ENCODE data around the gene PARD6G. TPM values are rescaled to one million over a fixed set of nuclear protein-coding genes. Genes with fewer than 3 reads are reported as not detected.

PARD6G gene
- total RNA-seq, 1 donor from 2014 or later: 18.9 TPM

DNA sequence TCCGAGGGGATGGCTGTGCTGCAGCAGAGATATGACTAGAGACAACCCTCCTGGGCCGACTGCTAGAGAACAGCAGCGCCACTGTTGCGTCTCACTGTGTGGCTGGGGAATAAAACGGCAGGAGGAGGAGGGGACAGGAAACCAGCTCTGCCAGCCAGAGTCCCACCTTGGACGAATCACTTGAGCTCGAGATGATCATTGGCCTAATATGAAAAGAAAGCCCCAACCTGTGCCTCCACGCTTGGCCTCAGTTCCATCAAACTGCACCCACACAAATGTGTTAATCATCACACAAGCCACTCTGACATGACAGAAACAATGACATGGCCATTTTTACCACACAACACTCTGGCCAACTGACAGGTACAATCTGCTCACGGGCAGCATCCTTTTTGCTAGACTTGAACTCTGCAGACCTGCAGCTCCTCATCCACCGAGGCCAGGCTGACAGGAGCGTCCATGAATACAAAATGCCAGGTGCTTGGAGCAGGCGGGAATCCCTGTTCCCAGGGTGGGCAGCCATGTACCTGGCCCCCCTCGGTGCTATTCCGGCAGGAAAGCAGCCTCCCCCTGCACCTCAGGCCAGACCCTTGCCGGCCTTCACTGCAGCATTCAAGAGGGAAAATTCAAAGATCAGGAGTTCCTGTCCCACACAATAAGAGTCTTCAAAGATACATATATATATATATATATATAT lies 52.3 kb downstream of the PARD6G start:
- peak; percentile 67 for DNase-seq (ENCODE audit: extremely low spot score, unreplicated experiment)
- Mint-ChIP-seq H3K4me1 (ENCODE audit: unreplicated experiment) (peaks cover 46% of the 10 kb centered on the region), H3K9me3 (ENCODE audit: unreplicated experiment) (no peaks in the 10 kb centered on the region), H3K27me3 (ENCODE audit: unreplicated experiment) (no peaks in the 10 kb centered on the region), H3K36me3 (ENCODE audit: unreplicated experiment) (peaks cover 6% of the 10 kb centered on the region), H3K4me3 (ENCODE audit: unreplicated experiment) (no peak overlapping the region), H3K27ac (ENCODE audit: unreplicated experiment) (no peak overlapping the region)
- TF ChIP-seq, protein P1, sequence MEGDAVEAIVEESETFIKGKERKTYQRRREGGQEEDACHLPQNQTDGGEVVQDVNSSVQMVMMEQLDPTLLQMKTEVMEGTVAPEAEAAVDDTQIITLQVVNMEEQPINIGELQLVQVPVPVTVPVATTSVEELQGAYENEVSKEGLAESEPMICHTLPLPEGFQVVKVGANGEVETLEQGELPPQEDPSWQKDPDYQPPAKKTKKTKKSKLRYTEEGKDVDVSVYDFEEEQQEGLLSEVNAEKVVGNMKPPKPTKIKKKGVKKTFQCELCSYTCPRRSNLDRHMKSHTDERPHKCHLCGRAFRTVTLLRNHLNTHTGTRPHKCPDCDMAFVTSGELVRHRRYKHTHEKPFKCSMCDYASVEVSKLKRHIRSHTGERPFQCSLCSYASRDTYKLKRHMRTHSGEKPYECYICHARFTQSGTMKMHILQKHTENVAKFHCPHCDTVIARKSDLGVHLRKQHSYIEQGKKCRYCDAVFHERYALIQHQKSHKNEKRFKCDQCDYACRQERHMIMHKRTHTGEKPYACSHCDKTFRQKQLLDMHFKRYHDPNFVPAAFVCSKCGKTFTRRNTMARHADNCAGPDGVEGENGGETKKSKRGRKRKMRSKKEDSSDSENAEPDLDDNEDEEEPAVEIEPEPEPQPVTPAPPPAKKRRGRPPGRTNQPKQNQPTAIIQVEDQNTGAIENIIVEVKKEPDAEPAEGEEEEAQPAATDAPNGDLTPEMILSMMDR (IDR thresholded peaks at IDR 0.05): no peak

DNA sequence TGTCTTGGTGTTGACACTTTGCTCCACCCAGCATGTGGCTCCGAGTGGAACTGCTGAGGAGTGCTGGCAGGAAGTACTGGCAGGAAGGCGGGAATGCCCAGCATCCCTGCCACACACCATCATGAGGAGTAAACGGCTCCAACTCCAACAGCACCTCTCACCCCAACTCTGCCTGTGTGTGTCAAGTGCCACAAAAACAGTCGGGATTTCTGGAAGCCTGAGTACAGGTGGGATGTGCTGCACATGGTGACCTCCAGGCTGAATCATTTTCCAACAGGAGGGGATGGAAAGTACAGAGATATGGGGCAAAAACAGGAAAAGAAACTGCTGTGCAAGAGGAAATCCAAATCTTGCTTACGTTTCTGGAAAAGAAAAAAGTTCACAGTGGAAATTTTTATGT lies 53.6 kb downstream of the PARD6G start:
- no peak overlapping the region for H3K4me3 Mint-ChIP-seq (ENCODE audit: unreplicated experiment)
- peaks cover 3% of the 10 kb centered on the region for H3K36me3 Mint-ChIP-seq (ENCODE audit: unreplicated experiment)
- H3K27ac Mint-ChIP-seq (ENCODE audit: unreplicated experiment): no peak overlapping the region
- no peaks in the 10 kb centered on the region for H3K9me3 Mint-ChIP-seq (ENCODE audit: unreplicated experiment)
- H3K4me1 Mint-ChIP-seq (ENCODE audit: unreplicated experiment): peaks cover 35% of the 10 kb centered on the region
- TF ChIP-seq, protein P1 (IDR thresholded peaks at IDR 0.05): no peak
- DNase-seq (ENCODE audit: extremely low spot score, unreplicated experiment): peak; percentile 34
- no peaks in the 10 kb centered on the region for H3K27me3 Mint-ChIP-seq (ENCODE audit: unreplicated experiment)

DNA sequence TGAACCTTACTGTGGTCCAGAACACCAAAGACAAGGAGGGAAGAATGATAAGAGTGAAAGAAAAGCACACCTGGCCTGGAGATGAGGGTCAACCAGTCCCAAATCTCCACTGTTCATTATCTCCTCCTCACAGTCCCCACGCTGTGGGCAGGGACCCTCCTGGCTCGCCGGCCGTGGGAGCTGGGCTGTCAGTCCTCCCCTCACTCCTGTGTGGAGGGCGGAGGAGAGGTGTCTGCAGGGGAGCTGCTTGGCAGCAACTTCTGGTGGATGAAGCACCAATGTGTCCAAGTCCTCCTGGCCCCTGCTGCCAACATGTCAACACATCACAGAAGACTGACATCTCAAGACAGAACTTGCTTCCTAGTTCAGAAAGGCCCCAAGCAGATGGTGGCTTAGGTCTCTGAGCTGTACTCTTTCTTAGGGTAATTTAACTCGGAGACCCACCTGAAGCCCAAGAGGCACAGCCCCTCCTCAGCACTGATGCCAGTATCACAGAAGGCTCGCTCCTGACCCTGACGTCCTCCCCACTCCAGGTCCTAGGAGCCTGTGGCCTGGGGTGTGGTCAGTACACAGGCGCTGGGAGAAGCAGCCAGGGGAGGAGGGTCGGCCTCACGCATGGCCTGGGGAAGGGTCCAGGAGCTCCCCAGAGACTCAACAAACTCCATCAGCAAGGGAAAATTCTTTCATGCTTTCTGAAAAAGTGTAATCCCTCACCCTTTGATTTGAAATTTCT lies 54.5 kb downstream of the PARD6G start:
- H3K4me3 Mint-ChIP-seq (ENCODE audit: unreplicated experiment): no peak overlapping the region
- TF ChIP-seq, protein P1 (IDR thresholded peaks at IDR 0.05): no peak
- no peak overlapping the region for H3K27ac Mint-ChIP-seq (ENCODE audit: unreplicated experiment)
- peaks cover 29% of the 10 kb centered on the region for H3K4me1 Mint-ChIP-seq (ENCODE audit: unreplicated experiment)
- no peaks in the 10 kb centered on the region for H3K9me3 Mint-ChIP-seq (ENCODE audit: unreplicated experiment)
- peak; percentile 64 for DNase-seq (ENCODE audit: extremely low spot score, unreplicated experiment)
- H3K27me3 Mint-ChIP-seq (ENCODE audit: unreplicated experiment): no peaks in the 10 kb centered on the region
- peaks cover 3% of the 10 kb centered on the region for H3K36me3 Mint-ChIP-seq (ENCODE audit: unreplicated experiment)

DNA sequence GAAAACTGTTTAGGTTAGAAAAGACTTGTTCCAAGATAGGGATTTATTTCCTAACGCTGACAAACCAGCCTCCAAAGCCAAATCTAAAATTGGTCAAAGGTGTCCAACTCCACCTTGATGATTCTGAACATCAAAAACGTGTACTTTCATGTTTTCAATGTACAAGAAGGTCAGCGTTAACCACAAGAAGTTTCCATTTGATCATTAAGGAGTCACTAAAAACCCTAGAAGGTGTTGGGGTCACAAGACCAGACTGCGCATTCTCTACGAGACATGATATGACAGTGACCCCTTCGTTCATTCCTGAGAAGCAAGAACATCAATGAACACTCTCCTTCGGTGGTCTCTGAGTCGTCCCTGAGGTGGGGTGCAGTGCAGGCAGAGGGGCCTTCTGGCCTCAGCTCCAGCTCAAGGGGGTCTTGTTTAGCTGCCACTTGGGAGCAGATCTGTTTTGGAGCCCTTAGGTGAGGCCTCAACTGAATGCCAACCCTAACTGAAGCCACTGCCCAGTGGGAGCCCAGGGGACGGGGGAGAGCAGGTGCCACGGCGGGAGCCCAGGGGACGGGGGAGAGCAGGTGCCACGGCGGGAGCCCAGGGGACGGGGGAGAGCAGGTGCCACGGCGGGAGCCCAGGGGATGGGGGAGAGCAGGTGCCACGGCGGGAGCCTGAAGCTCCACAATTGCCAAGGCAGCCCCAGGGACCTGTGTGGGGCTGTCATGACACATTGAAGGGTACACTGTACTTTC lies 55.2 kb downstream of the PARD6G start:
- Mint-ChIP-seq H3K9me3 (ENCODE audit: unreplicated experiment) (no peaks in the 10 kb centered on the region), H3K36me3 (ENCODE audit: unreplicated experiment) (peaks cover 3% of the 10 kb centered on the region), H3K4me3 (ENCODE audit: unreplicated experiment) (no peak overlapping the region), H3K4me1 (ENCODE audit: unreplicated experiment) (peaks cover 21% of the 10 kb centered on the region), H3K27ac (ENCODE audit: unreplicated experiment) (no peak overlapping the region), H3K27me3 (ENCODE audit: unreplicated experiment) (no peaks in the 10 kb centered on the region)
- peak; percentile 74 for DNase-seq (ENCODE audit: extremely low spot score, unreplicated experiment)
- TF ChIP-seq, protein P1 (IDR thresholded peaks at IDR 0.05): no peak

DNA sequence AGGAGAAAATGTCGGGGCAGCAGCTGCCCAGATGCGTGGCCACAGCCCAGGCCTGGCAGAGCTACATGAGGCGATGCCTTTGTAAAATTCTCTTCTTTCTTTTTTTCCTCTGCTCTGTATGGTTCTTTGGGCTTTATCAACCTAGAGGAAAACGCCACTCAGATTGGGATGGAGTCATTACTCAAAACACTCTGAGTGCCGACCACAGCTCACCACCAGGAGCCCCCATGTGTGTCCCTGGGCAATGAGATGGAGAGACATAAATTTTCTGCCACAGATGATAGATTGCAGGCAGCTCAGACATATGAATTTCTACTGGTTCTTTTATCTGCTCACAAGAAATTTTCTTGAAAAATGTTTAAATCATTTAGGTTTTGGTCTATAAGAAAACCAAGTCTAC lies 56.0 kb downstream of the PARD6G start:
- Mint-ChIP-seq H3K36me3 (ENCODE audit: unreplicated experiment) (peaks cover 3% of the 10 kb centered on the region), H3K4me1 (ENCODE audit: unreplicated experiment) (peaks cover 14% of the 10 kb centered on the region), H3K27ac (ENCODE audit: unreplicated experiment) (no peak overlapping the region), H3K27me3 (ENCODE audit: unreplicated experiment) (no peaks in the 10 kb centered on the region), H3K4me3 (ENCODE audit: unreplicated experiment) (no peak overlapping the region), H3K9me3 (ENCODE audit: unreplicated experiment) (no peaks in the 10 kb centered on the region)
- TF ChIP-seq, protein P1 (IDR thresholded peaks at IDR 0.05): no peak
- DNase-seq (ENCODE audit: extremely low spot score, unreplicated experiment): peak; percentile 17
